Activated CD4-positive, alpha-beta memory T cell treated with anti-CD3 and anti-CD28 coated beads for 36 hours (primary cell): Measurements from ENCODE around the gene ADRM1. TPM values are rescaled to one million over a fixed set of nuclear protein-coding genes. Genes with fewer than 3 reads are reported as not detected.

Experiments
- CTCF ChIA-PET: fragments of 350-600 bp; sonication (Branson Sonifier 250); formaldehyde crosslinking; loops from one replicate; lab custom pipeline; 2021; ENCODE audit warnings: antibody characterized with exemption, inconsistent platforms; lab: Charles Lee
- POLR2A ChIA-PET: fragments of 350-600 bp; sonication (Branson Sonifier 250); formaldehyde crosslinking; loops from one replicate; lab custom pipeline; 2021; ENCODE audit warnings: antibody characterized with exemption; lab: Charles Lee
- DNase-seq: peaks from one replicate; pipeline ENCODE4 v3.0.0-alpha.2; 2020
- H3K27ac Mint-ChIP-seq: one replicate; pipeline ENCODE4 v1.8.0; 2021; ENCODE audit warnings: mixed read lengths
- H3K27me3 Mint-ChIP-seq: one replicate; pipeline ENCODE4 v1.8.0; 2021; ENCODE audit warnings: mixed read lengths
- H3K36me3 Mint-ChIP-seq: one replicate; pipeline ENCODE4 v1.8.0; 2021; ENCODE audit warnings: mixed read lengths
- H3K4me1 Mint-ChIP-seq: one replicate; pipeline ENCODE4 v1.8.0; 2021; ENCODE audit warnings: low read depth, mixed read lengths
- H3K4me3 Mint-ChIP-seq: one replicate; pipeline ENCODE4 v1.8.0; 2021; ENCODE audit warnings: mild to moderate bottlenecking, mixed read lengths
- H3K9me3 Mint-ChIP-seq: one replicate; pipeline ENCODE4 v1.8.0; 2021; ENCODE audit warnings: mixed read lengths
- intact Hi-C: fragments of 100-400 bp; cut with micrococcal nuclease; formaldehyde crosslinking; loops from one replicate; pipeline ENCODE4 v1.15.1; 2023
- total RNA-seq, 2 experiments: library from RNA; stranded (reverse); gene quantifications; one replicate each; pipeline ENCODE4 v1.2.3, GENCODE V29; 2021

Gene ADRM1
- total RNA-seq, 2 experiments from 2014 or later, result 98.6 to 101 TPM

DNA sequence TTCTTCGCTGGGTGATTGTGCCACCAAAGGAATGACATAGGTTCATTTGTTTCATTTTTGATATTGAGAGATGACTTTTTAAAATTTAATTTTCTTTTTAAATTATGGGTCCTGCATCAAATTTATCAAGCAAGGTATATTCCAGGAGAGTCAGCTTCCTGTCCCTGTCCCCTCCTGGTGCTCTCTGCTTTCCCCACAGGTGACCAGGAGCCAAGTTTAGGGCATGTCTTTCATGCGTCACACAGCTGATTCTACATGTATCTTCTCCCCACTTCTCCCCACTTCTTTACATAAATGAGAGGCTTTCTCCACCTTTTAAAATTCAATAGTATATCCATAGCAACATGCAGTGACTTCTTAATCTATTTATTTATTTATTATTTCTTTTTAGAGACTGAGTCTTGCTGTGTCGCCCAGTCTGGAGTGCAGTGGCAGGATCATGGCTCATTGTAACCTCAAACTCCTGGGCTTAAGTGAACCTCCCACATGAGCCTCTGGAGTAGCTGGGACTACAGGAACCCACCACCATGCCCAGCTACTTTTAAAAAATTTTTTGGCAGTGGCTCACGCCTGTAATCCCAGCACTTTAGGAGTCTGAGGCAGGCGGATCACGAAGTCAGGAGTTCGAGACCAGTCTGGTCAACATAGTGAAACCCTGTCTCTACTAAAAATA is 34.4 kb upstream of the ADRM1 start:
- Mint-ChIP-seq H3K36me3 (peaks cover 20% of the 10 kb centered on the region), H3K27ac (no peak overlapping the region), H3K4me1 (no peaks in the 10 kb centered on the region), H3K9me3 (no peaks in the 10 kb centered on the region), H3K27me3 (no peaks in the 10 kb centered on the region), H3K4me3 (no peak overlapping the region)
- ChIA-PET CTCF (no interaction called here), POLR2A (no interaction called here)
- intact Hi-C loops, result no loop called here
- DNase-seq, result no peak

DNA sequence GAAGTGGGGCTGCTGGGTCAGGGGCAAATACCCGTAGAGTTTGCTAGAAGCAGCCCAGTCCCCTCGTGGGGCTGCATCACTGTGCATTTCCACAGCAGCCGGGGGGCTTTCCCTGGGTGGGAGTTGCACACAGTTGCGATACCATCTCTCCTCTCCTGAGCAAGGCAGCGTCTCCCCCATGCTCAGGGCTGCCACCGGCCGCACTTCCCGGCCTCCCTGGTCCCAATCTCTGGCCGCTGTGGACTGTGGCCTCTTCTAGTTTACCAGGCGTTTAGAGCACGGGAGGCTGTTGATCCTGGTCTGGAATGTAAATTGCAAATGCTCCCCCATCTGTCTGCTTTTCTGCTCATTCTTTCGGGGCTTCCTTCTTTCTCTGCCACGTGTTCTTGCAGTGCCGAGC is 33.4 kb upstream of the ADRM1 start:
- H3K4me3 Mint-ChIP-seq, result no peak overlapping the region
- no peaks in the 10 kb centered on the region for H3K27me3 Mint-ChIP-seq
- H3K4me1 Mint-ChIP-seq, result no peaks in the 10 kb centered on the region
- ChIA-PET POLR2A (no interaction called here), CTCF (no interaction called here)
- peaks cover 25% of the 10 kb centered on the region for H3K36me3 Mint-ChIP-seq
- intact Hi-C loops, result no loop called here
- DNase-seq, result no peak
- H3K9me3 Mint-ChIP-seq, result no peaks in the 10 kb centered on the region
- no peak overlapping the region for H3K27ac Mint-ChIP-seq

DNA sequence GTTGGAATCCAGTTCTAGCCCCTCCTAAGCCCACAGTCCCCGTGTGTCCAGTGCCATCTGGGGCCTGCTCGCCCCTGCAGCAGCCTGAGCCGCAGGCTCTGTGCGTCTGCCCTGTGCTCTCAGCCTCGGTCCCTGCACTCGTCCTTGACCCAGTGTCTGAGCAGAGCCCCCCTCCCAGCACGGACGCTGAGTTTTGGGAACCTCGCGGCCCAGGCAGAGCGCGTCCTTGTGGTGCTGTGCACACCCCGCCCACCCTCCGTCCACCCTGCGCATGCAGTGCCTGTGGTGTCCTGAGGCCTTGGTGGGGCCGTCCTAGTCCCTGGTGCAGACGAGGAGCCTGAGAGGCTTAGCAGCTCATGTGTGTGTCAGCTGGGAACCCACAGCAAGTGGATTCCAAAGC is 32.9 kb upstream of the ADRM1 start:
- Mint-ChIP-seq H3K9me3 (no peaks in the 10 kb centered on the region), H3K4me3 (no peak overlapping the region), H3K4me1 (no peaks in the 10 kb centered on the region), H3K36me3 (peaks cover 20% of the 10 kb centered on the region), H3K27me3 (no peaks in the 10 kb centered on the region), H3K27ac (no peak overlapping the region)
- ChIA-PET CTCF (no interaction called here), POLR2A (no interaction called here)
- intact Hi-C loops, result no loop called here
- no peak for DNase-seq

DNA sequence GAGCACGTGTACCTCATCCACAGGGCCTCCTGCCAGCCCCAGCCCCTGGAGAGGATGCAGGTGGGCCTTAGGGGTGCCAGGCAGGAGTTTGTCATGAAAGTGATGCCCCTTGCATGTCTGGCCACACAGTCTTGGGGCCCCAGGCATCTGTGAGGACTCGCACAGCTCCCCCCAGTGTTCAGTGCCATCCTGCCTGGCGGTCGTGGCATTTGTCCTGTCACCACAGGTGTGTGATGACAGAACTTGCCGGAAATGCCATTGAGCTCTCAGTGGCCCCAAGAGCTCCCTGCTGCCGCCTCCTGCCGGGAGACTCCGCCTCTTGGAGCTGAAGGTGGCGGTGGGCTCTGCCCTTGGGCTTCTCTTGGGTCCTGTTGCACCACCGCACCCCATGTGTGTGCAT is 30.6 kb upstream of the ADRM1 start:
- Mint-ChIP-seq H3K36me3 (peaks cover 14% of the 10 kb centered on the region), H3K4me1 (no peaks in the 10 kb centered on the region), H3K27ac (no peak overlapping the region), H3K4me3 (no peak overlapping the region), H3K27me3 (no peaks in the 10 kb centered on the region), H3K9me3 (no peaks in the 10 kb centered on the region)
- intact Hi-C loops, result no loop called here
- DNase-seq, result no peak
- CTCF ChIA-PET, result no interaction called here
- POLR2A ChIA-PET, result no interaction called here

DNA sequence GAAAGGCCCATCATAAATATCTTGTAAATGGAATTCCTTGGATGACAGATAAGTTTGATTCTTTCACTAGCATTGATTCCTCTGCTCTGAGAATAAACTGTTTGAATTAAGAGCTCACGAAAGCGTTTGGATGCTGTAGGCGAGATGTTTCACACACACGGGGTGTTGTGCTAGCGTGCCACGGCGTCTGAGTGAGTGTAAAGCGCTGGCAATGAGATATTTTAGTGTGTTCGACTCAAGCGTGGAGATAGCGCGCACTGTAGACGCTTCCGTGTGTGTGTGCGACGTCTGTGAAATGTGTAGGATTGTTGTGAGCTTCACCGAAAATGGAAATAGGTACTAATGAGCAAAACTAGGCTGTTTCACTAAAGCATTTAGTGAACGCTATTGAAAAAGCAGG is 29.4 kb upstream of the ADRM1 start:
- H3K36me3 Mint-ChIP-seq, result peaks cover 14% of the 10 kb centered on the region
- no peak overlapping the region for H3K4me3 Mint-ChIP-seq
- H3K4me1 Mint-ChIP-seq, result no peaks in the 10 kb centered on the region
- DNase-seq, result no peak
- POLR2A ChIA-PET, result no interaction called here
- intact Hi-C loops, result no loop called here
- H3K9me3 Mint-ChIP-seq, result no peaks in the 10 kb centered on the region
- no peaks in the 10 kb centered on the region for H3K27me3 Mint-ChIP-seq
- CTCF ChIA-PET, result no interaction called here
- no peak overlapping the region for H3K27ac Mint-ChIP-seq

DNA sequence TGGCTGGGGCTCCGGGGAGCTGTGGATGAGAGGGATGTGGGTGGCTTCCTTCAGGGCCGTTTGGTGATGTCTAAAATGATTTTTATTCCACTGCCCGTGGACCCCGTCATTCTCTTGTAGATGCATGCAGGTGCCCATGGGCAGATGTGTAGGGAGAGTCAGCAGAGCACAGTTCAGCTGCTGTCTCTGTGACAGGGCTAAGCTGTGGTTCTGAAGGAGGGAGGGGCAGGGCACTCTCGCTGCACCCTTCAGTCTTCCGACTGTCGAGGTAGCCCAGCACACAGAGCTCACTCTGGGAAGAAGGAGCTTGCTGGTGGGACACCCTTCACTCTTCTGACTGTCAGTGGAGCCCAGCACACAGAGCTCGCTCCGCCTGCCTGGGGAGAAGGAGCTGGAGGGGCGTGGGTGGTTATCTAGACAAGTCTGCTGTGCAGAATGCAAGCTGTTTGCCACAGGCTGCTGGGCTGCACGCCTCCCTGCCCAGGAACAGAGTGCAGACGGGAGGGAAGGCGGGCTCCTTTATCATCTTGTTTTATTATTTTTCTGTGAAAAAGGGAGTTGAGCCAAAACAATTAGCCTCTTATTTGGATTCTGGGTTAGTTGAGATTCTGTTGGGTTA is 28.4 kb upstream of the ADRM1 start:
- Mint-ChIP-seq H3K9me3 (no peaks in the 10 kb centered on the region), H3K4me1 (no peaks in the 10 kb centered on the region), H3K4me3 (no peak overlapping the region), H3K27ac (no peak overlapping the region), H3K27me3 (no peaks in the 10 kb centered on the region), H3K36me3 (peaks cover 17% of the 10 kb centered on the region)
- POLR2A ChIA-PET, result no interaction called here
- CTCF ChIA-PET, result no interaction called here
- intact Hi-C loops, result no loop called here
- no peak for DNase-seq

DNA sequence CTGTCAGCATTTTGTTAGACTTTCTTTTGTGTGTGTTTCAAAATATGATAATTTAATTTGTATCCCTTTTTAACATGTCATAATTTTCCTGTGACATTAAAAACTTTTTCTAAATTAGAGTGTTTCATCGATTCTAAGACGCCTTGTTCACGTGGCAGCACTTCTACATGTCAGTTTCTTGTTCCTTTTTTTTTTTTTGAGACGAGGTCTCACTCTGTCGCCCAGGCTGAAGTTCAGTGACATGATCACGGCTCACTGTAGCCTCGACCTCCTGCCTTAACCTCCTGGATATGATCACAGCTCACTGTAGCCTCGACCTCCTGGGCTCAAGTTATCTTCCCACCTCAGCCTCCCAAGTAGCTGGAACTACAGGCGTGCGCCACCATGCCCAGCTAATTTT is 27.6 kb upstream of the ADRM1 start:
- H3K27ac Mint-ChIP-seq, result no peak overlapping the region
- POLR2A ChIA-PET, result no interaction called here

DNA sequence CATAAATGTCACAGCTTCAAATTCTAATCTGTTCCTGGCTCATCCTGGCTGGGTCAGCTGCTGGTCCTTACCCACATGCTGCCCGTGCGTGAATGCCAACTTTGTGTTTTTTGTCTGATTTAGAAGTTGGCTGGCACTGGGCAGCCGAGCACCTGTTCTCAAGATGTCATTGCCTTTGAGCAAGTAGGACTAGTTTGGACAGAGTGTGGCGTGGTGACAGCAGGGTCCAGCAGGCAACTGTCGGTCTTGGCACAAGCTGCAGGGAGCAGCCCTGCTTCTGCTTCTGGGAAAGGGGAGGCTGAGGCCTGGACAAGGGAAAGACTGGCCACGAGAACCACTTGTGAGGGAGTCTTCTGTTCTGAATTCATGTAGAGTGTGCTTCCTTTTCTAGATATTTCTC is 26.4 kb upstream of the ADRM1 start:
- Mint-ChIP-seq H3K27ac (no peak overlapping the region), H3K9me3 (no peaks in the 10 kb centered on the region), H3K4me3 (no peak overlapping the region), H3K4me1 (no peaks in the 10 kb centered on the region), H3K27me3 (no peaks in the 10 kb centered on the region), H3K36me3 (peaks cover 23% of the 10 kb centered on the region)
- no peak for DNase-seq
- intact Hi-C loops, result no loop called here
- CTCF ChIA-PET, result no interaction called here
- POLR2A ChIA-PET, result no interaction called here

More for the DNA sequence above, 27.6 kb upstream of the ADRM1 start:
- intact Hi-C loops, result no loop called here
- Mint-ChIP-seq H3K4me1 (no peaks in the 10 kb centered on the region), H3K36me3 (peaks cover 19% of the 10 kb centered on the region), H3K9me3 (no peaks in the 10 kb centered on the region), H3K4me3 (no peak overlapping the region), H3K27me3 (no peaks in the 10 kb centered on the region)
- CTCF ChIA-PET, result no interaction called here
- DNase-seq, result no peak

DNA sequence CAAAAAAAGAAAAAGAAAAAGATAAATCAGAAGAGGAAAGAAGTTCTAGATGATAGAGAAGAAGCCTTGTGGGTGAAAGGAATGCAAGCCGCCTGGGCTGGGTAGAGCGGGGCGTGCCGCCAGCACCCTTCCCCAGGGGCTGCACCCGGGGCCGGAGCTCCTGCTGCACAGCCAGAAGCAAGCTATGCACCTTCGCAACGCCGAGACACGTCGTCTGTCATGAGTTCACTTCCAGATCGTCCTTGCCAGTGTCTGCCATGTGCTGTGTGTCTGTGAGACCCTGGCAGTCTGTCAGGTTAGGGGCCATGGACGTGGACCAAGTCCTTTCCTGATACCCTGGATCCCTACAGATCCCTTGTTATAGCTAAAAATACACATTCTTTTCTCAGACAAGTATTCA is 25.5 kb upstream of the ADRM1 start:
- no peaks in the 10 kb centered on the region for H3K9me3 Mint-ChIP-seq
- peaks cover 28% of the 10 kb centered on the region for H3K36me3 Mint-ChIP-seq
- no peak overlapping the region for H3K27ac Mint-ChIP-seq
- no peaks in the 10 kb centered on the region for H3K4me1 Mint-ChIP-seq
- no peak overlapping the region for H3K4me3 Mint-ChIP-seq
- no peak for DNase-seq
- ChIA-PET CTCF (no interaction called here), POLR2A (no interaction called here)
- intact Hi-C loops, result no loop called here
- H3K27me3 Mint-ChIP-seq, result no peaks in the 10 kb centered on the region

DNA sequence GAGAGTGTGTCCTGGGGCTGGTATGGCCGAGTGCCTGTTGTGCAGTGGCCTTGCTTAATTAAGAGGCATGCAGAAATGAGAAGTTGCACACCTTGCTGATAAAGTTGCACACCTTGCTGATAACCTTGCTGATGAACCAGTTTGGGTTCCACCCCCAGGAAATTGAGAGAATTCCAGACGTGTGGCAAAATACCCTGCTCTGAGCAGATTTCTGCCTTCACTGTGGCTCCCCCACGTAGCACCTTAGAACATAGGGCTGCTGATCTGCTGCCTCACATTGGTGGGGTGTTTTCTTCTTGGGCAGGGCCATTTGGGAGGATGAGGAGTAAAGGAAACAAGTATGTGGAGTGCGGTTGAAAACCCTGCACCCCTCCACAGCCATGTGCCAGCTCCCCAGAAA is 22.5 kb upstream of the ADRM1 start:
- ChIA-PET POLR2A (no interaction called here), CTCF (no interaction called here)
- Mint-ChIP-seq H3K4me3 (no peak overlapping the region), H3K36me3 (peaks cover 23% of the 10 kb centered on the region), H3K4me1 (no peaks in the 10 kb centered on the region), H3K9me3 (no peaks in the 10 kb centered on the region), H3K27ac (no peak overlapping the region), H3K27me3 (no peaks in the 10 kb centered on the region)
- intact Hi-C loops, result no loop called here
- DNase-seq, result no peak

DNA sequence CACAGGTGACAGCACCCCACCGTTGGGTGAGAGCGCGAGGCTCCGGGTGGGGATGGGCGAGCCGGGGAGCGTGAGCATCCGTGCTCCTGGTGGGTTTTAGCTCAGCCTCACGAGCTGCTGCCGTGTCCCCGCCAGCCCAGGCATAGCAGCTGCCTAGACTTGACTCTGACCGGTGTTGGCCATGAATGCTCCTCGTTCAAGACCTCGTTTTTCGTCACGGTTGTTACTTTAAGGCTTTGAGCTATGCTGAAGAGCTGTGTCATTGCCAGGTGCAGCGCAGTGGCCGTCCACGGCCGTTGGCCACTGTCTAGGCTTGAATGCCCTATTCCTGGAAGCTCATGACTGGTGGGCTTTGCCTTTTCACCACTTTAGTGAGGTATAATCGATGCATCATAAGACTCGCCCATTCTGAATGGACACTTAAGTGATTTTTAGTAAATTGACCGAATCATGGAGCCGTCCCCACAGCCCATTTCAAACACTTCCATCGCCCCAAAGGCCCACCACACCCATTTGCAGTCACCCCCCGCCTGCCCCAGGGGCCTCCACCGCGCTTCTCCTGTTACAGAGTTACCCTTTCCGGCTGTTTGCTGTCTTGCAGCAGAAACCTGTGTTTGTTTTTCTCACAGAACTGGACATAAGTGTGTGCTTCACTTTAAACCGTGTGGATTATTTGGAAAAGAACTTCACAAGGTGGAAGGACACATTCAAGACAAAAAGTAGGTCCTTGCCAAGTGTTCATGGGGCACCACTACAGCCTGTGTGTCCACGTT is 21.4 kb upstream of the ADRM1 start:
- ChIA-PET CTCF (no interaction called here), POLR2A (no interaction called here)
- DNase-seq, result no peak
- Mint-ChIP-seq H3K4me1 (no peaks in the 10 kb centered on the region), H3K9me3 (no peaks in the 10 kb centered on the region), H3K4me3 (no peak overlapping the region), H3K36me3 (peaks cover 23% of the 10 kb centered on the region), H3K27ac (no peak overlapping the region), H3K27me3 (no peaks in the 10 kb centered on the region)
- intact Hi-C loops, result no loop called here

DNA sequence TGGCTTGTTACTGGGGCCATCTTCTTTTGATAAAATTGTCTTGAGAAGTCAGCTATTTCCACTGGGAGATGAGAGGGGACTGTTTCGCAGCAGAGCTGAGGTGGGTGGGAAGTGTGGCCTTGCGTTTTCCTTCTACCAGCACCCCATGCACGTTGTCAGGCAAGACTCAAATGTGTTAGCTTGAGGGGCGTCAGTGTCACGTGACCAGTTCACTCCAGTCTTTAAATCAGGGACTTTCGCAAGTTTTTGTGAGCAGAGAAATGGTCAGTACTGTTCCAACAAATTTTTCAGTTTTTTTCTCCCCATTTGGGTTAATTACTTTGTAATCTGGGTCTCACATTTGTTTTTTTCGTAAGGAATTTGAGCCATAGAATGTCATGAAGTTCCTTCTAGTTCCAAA is 20.7 kb upstream of the ADRM1 start:
- DNase-seq, result no peak
- ChIA-PET CTCF (no interaction called here), POLR2A (no interaction called here)
- intact Hi-C loops, result no loop called here
- H3K27ac Mint-ChIP-seq, result no peak overlapping the region
- peaks cover 23% of the 10 kb centered on the region for H3K36me3 Mint-ChIP-seq
- no peaks in the 10 kb centered on the region for H3K27me3 Mint-ChIP-seq
- H3K4me3 Mint-ChIP-seq, result no peak overlapping the region
- H3K9me3 Mint-ChIP-seq, result no peaks in the 10 kb centered on the region
- no peaks in the 10 kb centered on the region for H3K4me1 Mint-ChIP-seq
